Stimulated activated CD4-positive, alpha-beta T cell treated with anti-CD3 and anti-CD28 coated beads, Interleukin-2, amount 100 ng/mL, for 24 hours (primary cell): Measurements from ENCODE around the gene SSH2.
"Not testable (repeated sequence)": the region's sequence is repeated elsewhere in the genome, so short reads cannot be mapped to it uniquely, and the experiment has no call there.

Source experiments
- DNase-seq, 2 donors: peaks; one replicate each; pipeline ENCODE4 v3.0.0-alpha.2; 2020

SSH2 gene

GRCh38 chr17:29655323-29655722 lies 274.7 kb downstream of the SSH2 start:
- DNase-seq, result no peak

GRCh38 chr17:29653995-29654714 lies 275.9 kb downstream of the SSH2 start:
- DNase-seq, result no peak

GRCh38 chr17:29652976-29653375 lies 277.1 kb downstream of the SSH2 start:
- no peak for DNase-seq

- DNase-seq, result not testable (repeated sequence)
Observed at GRCh38 chr17:29651913-29652312, 278.1 kb downstream of the SSH2 start.

GRCh38 chr17:29650396-29650795 lies 279.6 kb downstream of the SSH2 start:
- DNase-seq, result no peak

- DNase-seq, result no peak
Observed at GRCh38 chr17:29649359-29649758, 280.7 kb downstream of the SSH2 start.

- DNase-seq, result no peak
Observed at GRCh38 chr17:29648005-29648404, 282.0 kb downstream of the SSH2 start.

- no peak for DNase-seq
Observed at GRCh38 chr17:29645515-29646051, 284.4 kb downstream of the SSH2 start.

GRCh38 chr17:29643817-29644160 lies 286.2 kb downstream of the SSH2 start:
- no peak for DNase-seq

GRCh38 chr17:29642171-29642611 lies 287.8 kb downstream of the SSH2 start:
- DNase-seq, result no peak

- DNase-seq, result no peak
Observed at GRCh38 chr17:29640981-29641642, 288.9 kb downstream of the SSH2 start.

GRCh38 chr17:29640413-29640812 lies 289.6 kb downstream of the SSH2 start:
- DNase-seq, result no peak

- DNase-seq, result no peak
Observed at GRCh38 chr17:29633886-29634285, 296.1 kb downstream of the SSH2 start.

- DNase-seq, result no peak
Observed at GRCh38 chr17:29630630-29631193, 299.3 kb downstream of the SSH2 start.

GRCh38 chr17:29629839-29630238 lies 300.2 kb downstream of the SSH2 start:
- no peak for DNase-seq

- DNase-seq, result no peak
Observed at GRCh38 chr17:29628644-29629043, 301.4 kb downstream of the SSH2 start.

GRCh38 chr17:29627951-29628350 lies 302.1 kb downstream of the SSH2 start:
- DNase-seq, result no peak

GRCh38 chr17:29625037-29625750 lies 304.8 kb downstream of the SSH2 start:
- DNase-seq, result no peak

GRCh38 chr17:29624586-29624985 lies 305.4 kb downstream of the SSH2 start:
- no peak for DNase-seq

GRCh38 chr17:29623283-29623647 lies 306.8 kb downstream of the SSH2 start:
- DNase-seq, result no peak

- DNase-seq, result peak; percentile 76 to 79
Observed at GRCh38 chr17:29622337-29623282, 307.4 kb downstream of the SSH2 start, which contains the start of gene CORO6. TSS of gene CORO6 (minus strand) at chr17:29622912. CDS start at chr17:29621421, 1,491 bp downstream.

GRCh38 chr17:29621751-29622194 lies 308.3 kb downstream of the SSH2 start:
- no peak for DNase-seq
